HG02884 (cell line): ENCODE results near the gene ZDHHC18.

ENCODE experiments used
- ATAC-seq: cut with Tn5 transposase; IDR thresholded peaks from one replicate; pipeline ENCODE4 v1.9.1; 2021; ENCODE audit warnings: mild to moderate bottlenecking, moderate library complexity; ENCODE audit not compliant: unreplicated experiment

ZDHHC18 gene

DNA sequence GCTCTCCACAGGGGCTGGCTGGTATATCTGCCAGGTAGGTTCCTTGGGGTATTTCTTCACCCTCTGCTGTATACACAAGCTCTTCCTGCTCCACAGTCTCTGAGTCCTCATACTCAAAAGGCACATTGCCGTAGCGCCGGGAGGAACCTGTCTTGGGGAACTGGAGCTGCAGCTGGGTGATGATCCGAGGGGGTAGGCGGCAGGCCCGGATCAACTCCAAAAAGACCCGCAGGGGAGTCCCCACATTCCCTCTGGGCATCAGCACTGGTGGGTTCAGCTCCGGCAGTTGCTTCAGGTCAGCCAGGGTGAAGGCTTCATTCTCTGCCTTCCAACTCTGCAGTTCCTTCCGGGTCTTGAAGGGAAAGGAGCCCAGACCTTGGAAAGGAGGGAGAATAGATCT, 70.9 kb downstream of the ZDHHC18 start:
- no peak for ATAC-seq

- ATAC-seq = no peak
Observed at GRCh38 chr1:26900001-26900814, 73.7 kb downstream of the ZDHHC18 start, which contains the start of gene GPATCH3. Gene GPATCH3 (minus strand): TSS chr1:26900467. CDS start chr1:26900442, 25 bp downstream.

GRCh38 chr1:26900815-26901511, 74.5 kb downstream of the ZDHHC18 start:
- ATAC-seq = no peak
